Measurements from ENCODE around the gene SUZ12.
"Not testable (repeated sequence)": the region's sequence is repeated elsewhere in the genome, so short reads cannot be mapped to it uniquely, and the experiment has no call there.

Gene SUZ12

GRCh38 chr17:32007463-32008298, 70.9 kb downstream of the SUZ12 start:
- H3K36me3 Mint-ChIP-seq (ENCODE audit: low read depth) = peaks cover 14% of the 10 kb centered on the region
- peaks cover 27% of the 10 kb centered on the region for H3K4me1 Mint-ChIP-seq (ENCODE audit: low read depth)
- H3K27ac Mint-ChIP-seq = peak overlapping the region; percentile 84
- peak overlapping the region; percentile 88 for H3K4me3 Mint-ChIP-seq
- no peaks in the 10 kb centered on the region for H3K9me3 Mint-ChIP-seq
- H3K27me3 Mint-ChIP-seq (ENCODE audit: low read depth) = no peaks in the 10 kb centered on the region

- peak overlapping the region; percentile 88 for H3K4me3 Mint-ChIP-seq
- peaks cover 26% of the 10 kb centered on the region for H3K4me1 Mint-ChIP-seq (ENCODE audit: low read depth)
- H3K36me3 Mint-ChIP-seq (ENCODE audit: low read depth) = peaks cover 15% of the 10 kb centered on the region
- H3K27me3 Mint-ChIP-seq (ENCODE audit: low read depth) = no peaks in the 10 kb centered on the region
- H3K27ac Mint-ChIP-seq = peak overlapping the region; percentile 84
- H3K9me3 Mint-ChIP-seq = no peaks in the 10 kb centered on the region
These were observed 72.4 kb downstream of the SUZ12 start for GRCh38 chr17:32009262-32009542.

- H3K27ac Mint-ChIP-seq = peak overlapping the region; percentile 5
These were observed 73.3 kb downstream of the SUZ12 start for GRCh38 chr17:32010114-32010513.

GRCh38 chr17:32015245-32016013, 78.6 kb downstream of the SUZ12 start:
- Mint-ChIP-seq H3K9me3 (no peaks in the 10 kb centered on the region), H3K27ac (no peak overlapping the region), H3K36me3 (ENCODE audit: low read depth) (peaks cover 29% of the 10 kb centered on the region), H3K4me1 (ENCODE audit: low read depth) (peaks cover 32% of the 10 kb centered on the region), H3K27me3 (ENCODE audit: low read depth) (no peaks in the 10 kb centered on the region), H3K4me3 (peak overlapping the region; percentile 12)

More at GRCh38 chr17:32010114-32010513, 73.3 kb downstream of the SUZ12 start:
- Mint-ChIP-seq H3K27me3 (ENCODE audit: low read depth) (no peaks in the 10 kb centered on the region), H3K36me3 (ENCODE audit: low read depth) (peaks cover 15% of the 10 kb centered on the region), H3K4me3 (peak overlapping the region; percentile 88), H3K4me1 (ENCODE audit: low read depth) (peaks cover 26% of the 10 kb centered on the region), H3K9me3 (no peaks in the 10 kb centered on the region)

- Mint-ChIP-seq H3K27ac (peak overlapping the region; percentile 62), H3K36me3 (ENCODE audit: low read depth) (peaks cover 27% of the 10 kb centered on the region), H3K4me3 (peak overlapping the region; percentile 54), H3K27me3 (ENCODE audit: low read depth) (no peaks in the 10 kb centered on the region), H3K4me1 (ENCODE audit: low read depth) (peaks cover 29% of the 10 kb centered on the region), H3K9me3 (no peaks in the 10 kb centered on the region)
These were observed 79.4 kb downstream of the SUZ12 start for GRCh38 chr17:32016231-32016630.

GRCh38 chr17:32019228-32019627, 82.4 kb downstream of the SUZ12 start:
- H3K36me3 Mint-ChIP-seq (ENCODE audit: low read depth) = peaks cover 26% of the 10 kb centered on the region

GRCh38 chr17:32020943-32021614, 84.3 kb downstream of the SUZ12 start:
- Mint-ChIP-seq H3K4me3 (no peak overlapping the region), H3K4me1 (ENCODE audit: low read depth) (peaks cover 18% of the 10 kb centered on the region), H3K9me3 (no peaks in the 10 kb centered on the region), H3K36me3 (ENCODE audit: low read depth) (peaks cover 26% of the 10 kb centered on the region), H3K27me3 (ENCODE audit: low read depth) (no peaks in the 10 kb centered on the region), H3K27ac (no peak overlapping the region)

More at GRCh38 chr17:32019228-32019627, 82.4 kb downstream of the SUZ12 start:
- Mint-ChIP-seq H3K4me1 (ENCODE audit: low read depth) (peaks cover 22% of the 10 kb centered on the region), H3K4me3 (no peak overlapping the region), H3K9me3 (no peaks in the 10 kb centered on the region), H3K27me3 (ENCODE audit: low read depth) (no peaks in the 10 kb centered on the region), H3K27ac (no peak overlapping the region)

GRCh38 chr17:32021615-32021955, 84.8 kb downstream of the SUZ12 start:
- peaks cover 13% of the 10 kb centered on the region for H3K4me1 Mint-ChIP-seq (ENCODE audit: low read depth)
- no peak overlapping the region for H3K27ac Mint-ChIP-seq
- H3K9me3 Mint-ChIP-seq = no peaks in the 10 kb centered on the region
- H3K36me3 Mint-ChIP-seq (ENCODE audit: low read depth) = peaks cover 22% of the 10 kb centered on the region
- H3K27me3 Mint-ChIP-seq (ENCODE audit: low read depth) = no peaks in the 10 kb centered on the region
- no peak overlapping the region for H3K4me3 Mint-ChIP-seq

- H3K4me1 Mint-ChIP-seq (ENCODE audit: low read depth); H3K4me3 Mint-ChIP-seq; H3K27me3 Mint-ChIP-seq (ENCODE audit: low read depth); H3K9me3 Mint-ChIP-seq; H3K27ac Mint-ChIP-seq: not testable (repeated sequence)
- peaks cover 21% of the 10 kb centered on the region for H3K36me3 Mint-ChIP-seq (ENCODE audit: low read depth)
These were observed 85.7 kb downstream of the SUZ12 start for GRCh38 chr17:32022554-32022953.

- H3K36me3 Mint-ChIP-seq (ENCODE audit: low read depth); H3K27ac Mint-ChIP-seq; H3K9me3 Mint-ChIP-seq; H3K27me3 Mint-ChIP-seq (ENCODE audit: low read depth); H3K4me3 Mint-ChIP-seq; H3K4me1 Mint-ChIP-seq (ENCODE audit: low read depth): not testable (repeated sequence)
These were observed 90.5 kb downstream of the SUZ12 start for GRCh38 chr17:32027271-32027670.

GRCh38 chr17:32033223-32033622, 96.4 kb downstream of the SUZ12 start:
- no peak overlapping the region for H3K27ac Mint-ChIP-seq
- no peaks in the 10 kb centered on the region for H3K27me3 Mint-ChIP-seq (ENCODE audit: low read depth)
- H3K4me1 Mint-ChIP-seq (ENCODE audit: low read depth) = peaks cover 2% of the 10 kb centered on the region
- H3K9me3 Mint-ChIP-seq = no peaks in the 10 kb centered on the region
- H3K4me3 Mint-ChIP-seq = no peak overlapping the region
- peaks cover 19% of the 10 kb centered on the region for H3K36me3 Mint-ChIP-seq (ENCODE audit: low read depth)

GRCh38 chr17:32033812-32034211, 97.0 kb downstream of the SUZ12 start:
- H3K36me3 Mint-ChIP-seq (ENCODE audit: low read depth) = peaks cover 19% of the 10 kb centered on the region
- H3K27ac Mint-ChIP-seq, H3K4me3 Mint-ChIP-seq: not testable (repeated sequence)

GRCh38 chr17:32040246-32040645, 103.4 kb downstream of the SUZ12 start:
- not testable (repeated sequence) for H3K9me3 Mint-ChIP-seq; H3K27ac Mint-ChIP-seq; H3K27me3 Mint-ChIP-seq (ENCODE audit: low read depth); H3K4me1 Mint-ChIP-seq (ENCODE audit: low read depth); H3K4me3 Mint-ChIP-seq
- H3K36me3 Mint-ChIP-seq (ENCODE audit: low read depth) = peaks cover 20% of the 10 kb centered on the region

More at GRCh38 chr17:32033812-32034211, 97.0 kb downstream of the SUZ12 start:
- not testable (repeated sequence) for H3K9me3 Mint-ChIP-seq; H3K27me3 Mint-ChIP-seq (ENCODE audit: low read depth); H3K4me1 Mint-ChIP-seq (ENCODE audit: low read depth)

- not testable (repeated sequence) for H3K4me1 Mint-ChIP-seq (ENCODE audit: low read depth); H3K27me3 Mint-ChIP-seq (ENCODE audit: low read depth); H3K9me3 Mint-ChIP-seq; H3K4me3 Mint-ChIP-seq; H3K27ac Mint-ChIP-seq
- H3K36me3 Mint-ChIP-seq (ENCODE audit: low read depth) = peaks cover 13% of the 10 kb centered on the region
These were observed 104.6 kb downstream of the SUZ12 start for GRCh38 chr17:32041306-32041875.
